Fibroblast of skin of left quadriceps (primary cell): ENCODE data around the gene ZDHHC22.
"Not testable (repeated sequence)": the region's sequence is repeated elsewhere in the genome, so short reads cannot be mapped to it uniquely, and the experiment has no call there.

Experiments used
- DNase-seq, 2 experiments: peaks; one replicate each; pipeline ENCODE4 v3.0.0-alpha.2; 2013; ENCODE audit warnings: low read depth in 2 of 2

Gene ZDHHC22

GRCh38 chr14:77141214-77142004 lies at the start of gene ZDHHC22:
Gene ZDHHC22, minus strand, starts transcription at chr14:77141791. Its CDS starts 2,053 bp downstream, at chr14:77139738.
- no peak for DNase-seq

GRCh38 chr14:77190977-77191376 lies 49.4 kb upstream of the ZDHHC22 start:
- DNase-seq = no peak

GRCh38 chr14:77189479-77189878 lies 47.9 kb upstream of the ZDHHC22 start:
- no peak for DNase-seq

GRCh38 chr14:77187649-77188012 lies 46.0 kb upstream of the ZDHHC22 start:
- DNase-seq = no peak

- DNase-seq = no peak
These were observed 45.5 kb upstream of the ZDHHC22 start for GRCh38 chr14:77186911-77187648.

- no peak for DNase-seq
These were observed 43.5 kb upstream of the ZDHHC22 start for GRCh38 chr14:77185093-77185465.

- no peak for DNase-seq
These were observed 43.0 kb upstream of the ZDHHC22 start for GRCh38 chr14:77184396-77185092.

- no peak for DNase-seq
These were observed 42.3 kb upstream of the ZDHHC22 start for GRCh38 chr14:77183896-77184295.

- no peak for DNase-seq
These were observed 40.2 kb upstream of the ZDHHC22 start, which contains the start of gene TMEM63C for GRCh38 chr14:77181603-77182437. Gene TMEM63C, plus strand, starts transcription at chr14:77181798. Its CDS starts 37,016 bp downstream, at chr14:77218814.

- no peak for DNase-seq
These were observed 39.4 kb upstream of the ZDHHC22 start for GRCh38 chr14:77180726-77181602.

- DNase-seq = no peak
These were observed 37.1 kb upstream of the ZDHHC22 start for GRCh38 chr14:77178656-77179055.

- DNase-seq = no peak
These were observed 36.1 kb upstream of the ZDHHC22 start for GRCh38 chr14:77177702-77178101.

- DNase-seq = no peak
These were observed 34.3 kb upstream of the ZDHHC22 start for GRCh38 chr14:77175843-77176242.

- not testable (repeated sequence) for DNase-seq
These were observed 32.5 kb upstream of the ZDHHC22 start for GRCh38 chr14:77173911-77174617.

GRCh38 chr14:77172916-77173315 lies 31.3 kb upstream of the ZDHHC22 start:
- DNase-seq = no peak

- DNase-seq = no peak
These were observed 28.5 kb upstream of the ZDHHC22 start for GRCh38 chr14:77170045-77170444.

- DNase-seq = no peak
These were observed 19.4 kb upstream of the ZDHHC22 start for GRCh38 chr14:77161011-77161410.

- no peak for DNase-seq
These were observed 17.3 kb upstream of the ZDHHC22 start for GRCh38 chr14:77158882-77159255.

- DNase-seq = peak; percentile 25 to 29
These were observed 16.7 kb upstream of the ZDHHC22 start for GRCh38 chr14:77158175-77158881.
